NCI-H345 treated with DMSO at 0.1 percent for 48 hours (cell line): Measurements from ENCODE around the gene HEPACAM.

Source experiments
- DNase-seq: peaks from one replicate; lab custom pipeline; 2025; ENCODE audit not compliant: unreplicated experiment; lab: John Stamatoyannopoulos, UW

The HEPACAM gene

GRCh38 chr11:124869331-124869730, 66.5 kb downstream of the HEPACAM start:
- no peak for DNase-seq
